HG02870 (cell line): ENCODE results near the gene DCTN3.
"Not testable (repeated sequence)": the region's sequence is repeated elsewhere in the genome, so short reads cannot be mapped to it uniquely, and the experiment has no call there.

Experiments
- ATAC-seq: cut with Tn5 transposase; IDR thresholded peaks from one replicate; pipeline ENCODE4 v1.9.1; 2021; ENCODE audit warnings: mild to moderate bottlenecking, moderate library complexity; ENCODE audit not compliant: unreplicated experiment

DCTN3 gene

GRCh38 chr9:34647651-34648050 lies 27.4 kb upstream of the DCTN3 start:
- ATAC-seq, result no peak

GRCh38 chr9:34647084-34647403 lies 26.7 kb upstream of the DCTN3 start:
- ATAC-seq, result peak; percentile 12

GRCh38 chr9:34646211-34647083 lies 26.2 kb upstream of the DCTN3 start, which contains the start of gene GALT:
TSS of gene GALT (plus strand) at chr9:34646675. CDS start at chr9:34646705, 30 bp downstream.
- peak; percentile 86 for ATAC-seq

- no peak for ATAC-seq
These were observed 24.5 kb upstream of the DCTN3 start for GRCh38 chr9:34644766-34645314.

- no peak for ATAC-seq
These were observed 22.4 kb upstream of the DCTN3 start for GRCh38 chr9:34642679-34643078.

- ATAC-seq, result not testable (repeated sequence)
These were observed 19.0 kb upstream of the DCTN3 start for GRCh38 chr9:34639322-34639721.

- no peak for ATAC-seq
These were observed 17.8 kb upstream of the DCTN3 start for GRCh38 chr9:34638138-34638445.

GRCh38 chr9:34637356-34638137 lies 17.3 kb upstream of the DCTN3 start, which contains the start of gene SIGMAR1:
TSS of gene SIGMAR1 (minus strand) at chr9:34637787. CDS start at chr9:34637697, 90 bp downstream.
- ATAC-seq, result peak; percentile 82

GRCh38 chr9:34636791-34637355 lies 16.6 kb upstream of the DCTN3 start:
- no peak for ATAC-seq

- no peak for ATAC-seq
These were observed 15.3 kb upstream of the DCTN3 start for GRCh38 chr9:34635556-34635955.

- ATAC-seq, result no peak
These were observed 14.4 kb upstream of the DCTN3 start for GRCh38 chr9:34634551-34635248.

GRCh38 chr9:34633851-34634550 lies 13.7 kb upstream of the DCTN3 start:
- no peak for ATAC-seq

GRCh38 chr9:34633166-34633565 lies 12.9 kb upstream of the DCTN3 start:
- ATAC-seq, result no peak

GRCh38 chr9:34630402-34631154 lies 10.3 kb upstream of the DCTN3 start:
- ATAC-seq, result no peak

GRCh38 chr9:34629491-34629808 lies 9.2 kb upstream of the DCTN3 start:
- ATAC-seq, result no peak

GRCh38 chr9:34628656-34629490 lies 8.6 kb upstream of the DCTN3 start, which contains the start of gene ARID3C:
TSS of gene ARID3C (minus strand) at chr9:34629066. CDS start at chr9:34628014, 1,052 bp downstream.
- no peak for ATAC-seq

- ATAC-seq, result no peak
These were observed 7.7 kb upstream of the DCTN3 start for GRCh38 chr9:34627716-34628655.

- ATAC-seq, result no peak
These were observed 4.8 kb upstream of the DCTN3 start for GRCh38 chr9:34625186-34625486.
